BJ (cell line): ENCODE data around the gene HERC2. TPM values are rescaled to one million over a fixed set of nuclear protein-coding genes. Genes with fewer than 3 reads are reported as not detected.

Source experiments
- CTCF ChIA-PET: fragments of 350-600 bp; formaldehyde crosslinking; extraction: SDS; loops from one replicate; lab custom pipeline; 2021; ENCODE audit warnings: antibody characterized with exemption, inconsistent platforms; lab: Yijun Ruan, JAX
- POLR2A ChIA-PET: fragments of 300-600 bp; sonication (Branson Sonifier 250); formaldehyde crosslinking; extraction: SDS; loops from one replicate; lab custom pipeline; 2021; ENCODE audit warnings: antibody characterized with exemption; lab: Charles Lee
- DNase-seq: peaks from one replicate; pipeline ENCODE4 v3.0.0-alpha.2; 2011; ENCODE audit warnings: low read depth
- H3K27me3 ChIP-seq: 2 replicates; pipeline ENCODE4 v1.6.0; 2011; ENCODE audit warnings: low read length; ENCODE audit not compliant: control insufficient read depth, insufficient read depth
- H3K36me3 ChIP-seq: 2 replicates; pipeline ENCODE4 v1.5.1; 2011; ENCODE audit warnings: low read length; ENCODE audit not compliant: control insufficient read depth, insufficient read depth
- H3K4me3 ChIP-seq: 2 replicates; pipeline ENCODE4 v1.5.1; 2011; ENCODE audit warnings: low read depth, mild to moderate bottlenecking, control low read depth, low read length
- polyA plus RNA-seq: library from polyadenylated mRNA; depleted of rRNA; stranded (reverse); fragments of >200 nt; gene quantifications from 2 replicates; pipeline ENCODE4 v1.2.3, GENCODE V29; 2011
- TF ChIP-seq, protein P1 (sequence below): IDR thresholded peaks from 2 replicates; pipeline ENCODE4 v1.5.1; 2011; ENCODE audit warnings: low read depth, mild to moderate bottlenecking, control low read depth, inconsistent platforms, low read length, moderate library complexity; ENCODE audit not compliant: insufficient read depth

The HERC2 gene
- polyA plus RNA-seq, 1 experiment, result 13.1 TPM

GRCh38 chr15:28114721-28115622, 207.0 kb downstream of the HERC2 start:
- TF ChIP-seq, protein P1, sequence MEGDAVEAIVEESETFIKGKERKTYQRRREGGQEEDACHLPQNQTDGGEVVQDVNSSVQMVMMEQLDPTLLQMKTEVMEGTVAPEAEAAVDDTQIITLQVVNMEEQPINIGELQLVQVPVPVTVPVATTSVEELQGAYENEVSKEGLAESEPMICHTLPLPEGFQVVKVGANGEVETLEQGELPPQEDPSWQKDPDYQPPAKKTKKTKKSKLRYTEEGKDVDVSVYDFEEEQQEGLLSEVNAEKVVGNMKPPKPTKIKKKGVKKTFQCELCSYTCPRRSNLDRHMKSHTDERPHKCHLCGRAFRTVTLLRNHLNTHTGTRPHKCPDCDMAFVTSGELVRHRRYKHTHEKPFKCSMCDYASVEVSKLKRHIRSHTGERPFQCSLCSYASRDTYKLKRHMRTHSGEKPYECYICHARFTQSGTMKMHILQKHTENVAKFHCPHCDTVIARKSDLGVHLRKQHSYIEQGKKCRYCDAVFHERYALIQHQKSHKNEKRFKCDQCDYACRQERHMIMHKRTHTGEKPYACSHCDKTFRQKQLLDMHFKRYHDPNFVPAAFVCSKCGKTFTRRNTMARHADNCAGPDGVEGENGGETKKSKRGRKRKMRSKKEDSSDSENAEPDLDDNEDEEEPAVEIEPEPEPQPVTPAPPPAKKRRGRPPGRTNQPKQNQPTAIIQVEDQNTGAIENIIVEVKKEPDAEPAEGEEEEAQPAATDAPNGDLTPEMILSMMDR, result no peak
- ChIA-PET CTCF (interaction anchor here (5.7 kb wide), 1 partner anchor 10 kb away, joined by 40 read pairs; no protein-coding TSS in a partner anchor), POLR2A (no interaction called here)
- H3K27me3 ChIP-seq, result no peaks in the 10 kb centered on the region
- H3K4me3 ChIP-seq, result no peak overlapping the region
- H3K36me3 ChIP-seq, result peaks cover 31% of the 10 kb centered on the region
- DNase-seq, result no peak

GRCh38 chr15:28114114-28114455, 207.9 kb downstream of the HERC2 start:
- Histone ChIP-seq H3K27me3 (no peaks in the 10 kb centered on the region), H3K36me3 (peaks cover 31% of the 10 kb centered on the region), H3K4me3 (no peak overlapping the region)
- DNase-seq, result no peak
- ChIA-PET CTCF (interaction anchor here (5.7 kb wide), 1 partner anchor 11 kb away, joined by 40 read pairs; no protein-coding TSS in a partner anchor), POLR2A (no interaction called here)
- TF ChIP-seq, protein P1, result no peak

GRCh38 chr15:28113394-28114113, 208.4 kb downstream of the HERC2 start:
- no peak for DNase-seq
- H3K27me3 ChIP-seq, result no peaks in the 10 kb centered on the region
- ChIA-PET POLR2A (no interaction called here), CTCF (interaction anchor here (5.7 kb wide), 1 partner anchor 11 kb away, joined by 40 read pairs; no protein-coding TSS in a partner anchor)
- peaks cover 31% of the 10 kb centered on the region for H3K36me3 ChIP-seq
- no peak overlapping the region for H3K4me3 ChIP-seq
- TF ChIP-seq, protein P1, result no peak

GRCh38 chr15:28112962-28113361, 209.0 kb downstream of the HERC2 start:
- ChIA-PET POLR2A (no interaction called here), CTCF (interaction anchor here (5.7 kb wide), 1 partner anchor 12 kb away, joined by 40 read pairs; no protein-coding TSS in a partner anchor)
- peaks cover 29% of the 10 kb centered on the region for H3K36me3 ChIP-seq
- no peak overlapping the region for H3K4me3 ChIP-seq
- TF ChIP-seq, protein P1, result no peak
- H3K27me3 ChIP-seq, result no peaks in the 10 kb centered on the region
- no peak for DNase-seq
